Stimulated activated CD4-positive, alpha-beta T cell treated with anti-CD3 and anti-CD28 coated beads, TNF-alpha, amount 100 ng/mL, for 48 hours (primary cell): Measurements from ENCODE around the gene SIX1.

Experiments
- DNase-seq, 3 donors: peaks; one replicate each; pipeline ENCODE4 v3.0.0-alpha.2; 2020; ENCODE audit warnings: low read depth in 3 of 3

The SIX1 gene

GRCh38 chr14:60642270-60643140, 6.8 kb downstream of the SIX1 start:
- DNase-seq, result no peak

- DNase-seq, result no peak
These were observed 7.5 kb downstream of the SIX1 start for GRCh38 chr14:60641742-60642269.

- no peak for DNase-seq
These were observed 8.2 kb downstream of the SIX1 start for GRCh38 chr14:60640859-60641741.

GRCh38 chr14:60639674-60640073, 9.6 kb downstream of the SIX1 start:
- DNase-seq, result no peak

DNA sequence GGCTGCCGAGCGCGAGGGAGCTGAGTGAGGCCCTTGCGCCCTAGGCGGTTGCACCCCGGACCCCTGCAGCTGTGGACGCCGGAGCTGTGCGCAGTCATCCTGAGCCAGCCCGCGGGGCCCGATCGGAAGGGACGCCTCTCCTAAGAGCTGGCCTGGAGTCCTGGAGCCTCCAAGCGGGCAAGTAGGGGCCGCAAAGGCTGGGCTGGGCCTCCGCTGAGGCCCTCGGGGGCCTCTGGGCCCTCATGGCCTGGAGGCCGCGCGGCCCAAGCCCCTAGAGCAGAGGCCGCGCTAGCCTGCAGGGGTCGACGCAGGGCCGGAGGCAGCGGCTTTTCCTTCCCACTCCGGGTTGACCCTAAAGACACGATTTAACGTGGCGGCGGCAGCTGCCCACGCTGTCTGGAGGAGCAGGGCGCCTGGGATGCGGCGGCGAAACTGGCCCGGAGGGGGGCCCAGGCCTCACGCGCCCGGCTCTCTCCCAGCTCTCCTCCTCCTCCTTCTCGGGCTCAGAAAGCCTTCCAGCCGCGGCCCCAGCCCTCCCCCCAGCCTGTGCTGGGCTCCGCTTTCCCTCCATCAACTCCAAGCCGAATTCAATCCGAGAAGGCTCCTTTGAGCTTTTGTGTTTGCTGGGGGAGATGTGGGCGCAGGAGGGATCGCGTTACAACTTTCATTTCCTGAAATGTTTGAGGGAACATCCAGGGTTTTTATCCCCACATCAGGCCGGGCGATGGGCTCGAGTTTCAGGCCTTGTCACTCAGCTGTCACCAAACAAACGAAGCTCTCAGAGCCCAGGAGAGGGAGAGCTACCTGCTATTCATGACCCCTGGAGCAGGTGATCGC, 11.6 kb downstream of the SIX1 start:
- DNase-seq, result no peak

- no peak for DNase-seq
These were observed 12.3 kb downstream of the SIX1 start for GRCh38 chr14:60636879-60637478.

DNA sequence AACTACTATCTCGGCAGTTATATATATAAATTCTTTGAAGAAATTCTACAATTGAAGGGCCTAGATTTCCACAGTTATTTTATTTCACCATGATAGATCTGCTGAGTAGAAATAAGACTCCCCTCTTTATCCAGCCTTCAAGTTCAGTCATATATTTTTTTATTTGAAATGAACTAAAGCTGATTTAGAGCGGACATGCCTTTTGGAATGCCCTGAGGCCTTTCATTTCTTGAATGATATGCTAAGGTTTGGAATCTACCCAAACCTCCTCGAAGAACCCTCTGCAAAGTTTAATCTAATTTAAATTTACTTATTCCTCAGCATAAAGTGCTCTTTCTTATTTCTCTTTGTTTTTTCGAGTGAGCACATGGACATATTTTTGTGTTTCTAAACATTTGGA, 15.1 kb downstream of the SIX1 start:
- DNase-seq, result no peak

DNA sequence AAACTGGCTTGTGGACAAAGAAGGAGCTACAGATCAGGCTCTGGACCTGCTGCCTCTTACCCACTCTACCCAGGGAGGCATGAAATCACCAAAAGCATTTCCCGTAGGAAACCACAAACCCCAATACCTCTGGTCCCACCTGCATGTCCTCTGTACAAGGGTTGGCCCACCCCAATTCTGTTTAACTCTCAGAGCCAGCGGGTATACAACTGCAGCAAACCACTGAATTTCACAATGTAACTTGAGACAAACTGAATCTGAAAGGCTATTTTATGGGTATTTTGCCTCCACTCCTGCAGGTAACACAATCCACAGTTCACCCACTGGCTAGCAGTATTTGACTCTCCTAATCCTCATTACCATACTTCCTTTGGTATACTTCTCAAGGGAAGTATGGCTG, 16.5 kb downstream of the SIX1 start:
- DNase-seq, result no peak

- no peak for DNase-seq
These were observed 17.0 kb downstream of the SIX1 start for GRCh38 chr14:60632257-60632656.

DNA sequence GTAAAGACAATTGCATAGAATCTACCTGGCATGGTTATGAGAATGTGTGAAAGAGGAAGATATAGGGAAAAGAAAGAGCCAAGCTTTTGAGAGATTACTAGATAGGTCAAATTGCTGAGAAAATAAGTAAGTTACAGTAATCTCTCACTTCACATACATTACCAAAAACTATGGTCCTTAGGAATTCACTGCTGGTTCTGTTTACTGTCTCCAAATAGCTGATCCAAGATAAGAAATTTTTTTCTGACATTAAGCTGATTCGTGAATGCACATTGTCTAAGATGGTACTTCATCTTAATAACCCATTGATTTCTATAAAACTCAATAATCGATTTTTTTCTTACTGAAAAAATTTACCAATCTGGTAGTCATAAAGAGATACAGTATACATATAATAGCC, 17.4 kb downstream of the SIX1 start:
- DNase-seq, result no peak

GRCh38 chr14:60630129-60630528, 19.1 kb downstream of the SIX1 start:
- no peak for DNase-seq

GRCh38 chr14:60628892-60629291, 20.4 kb downstream of the SIX1 start:
- DNase-seq, result no peak

DNA sequence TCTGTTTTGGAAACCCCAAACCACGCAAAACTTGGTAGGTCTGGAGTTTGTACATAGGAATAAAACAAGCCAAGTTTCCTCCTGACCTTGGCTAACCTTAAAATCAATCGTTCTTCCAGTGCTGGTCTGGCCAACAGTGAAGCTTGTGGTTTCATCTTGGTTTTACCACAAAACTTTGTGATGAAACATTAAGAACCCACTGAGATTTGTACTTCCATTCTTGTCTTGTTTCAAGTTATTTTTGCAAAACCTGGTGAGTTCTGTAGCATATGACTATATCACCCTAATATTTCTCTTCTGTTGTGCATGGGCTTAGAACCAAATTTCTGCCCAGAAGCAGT, 26.4 kb downstream of the SIX1 start:
- DNase-seq, result no peak

DNA sequence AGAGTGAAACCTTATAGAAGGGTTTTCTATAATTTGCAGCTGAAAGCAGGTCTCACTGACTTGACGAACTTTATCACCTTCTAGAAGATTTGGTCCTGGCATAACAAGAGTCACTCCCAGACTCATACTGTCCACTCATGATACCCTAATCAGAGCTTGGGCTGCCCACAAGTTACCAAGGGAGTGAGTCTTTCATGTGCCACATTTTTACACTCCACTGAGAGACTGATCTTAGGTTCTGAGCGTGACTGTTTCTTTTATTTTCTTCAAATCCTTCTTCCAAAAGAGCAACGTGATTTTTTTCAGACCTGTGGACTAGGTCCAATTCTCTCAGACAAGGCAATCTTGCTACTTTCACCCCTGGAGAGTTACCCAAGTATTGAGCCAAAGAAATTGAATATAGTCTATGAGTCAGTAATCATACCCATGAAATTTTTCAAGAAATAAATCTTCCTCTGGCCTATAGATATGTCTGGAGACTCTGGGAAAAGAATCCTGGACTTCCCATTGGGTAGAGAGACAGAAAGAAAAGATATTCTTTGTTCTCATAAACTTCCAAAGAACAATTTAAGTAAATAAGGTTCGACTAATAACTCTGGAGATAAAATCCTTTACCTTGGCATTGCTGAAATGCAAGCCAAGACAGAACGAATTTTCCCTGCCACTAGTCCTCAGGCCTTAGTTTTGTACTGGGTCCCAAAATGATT, 26.9 kb downstream of the SIX1 start:
- no peak for DNase-seq

- no peak for DNase-seq
These were observed 27.9 kb downstream of the SIX1 start for GRCh38 chr14:60621386-60621785.

- no peak for DNase-seq
These were observed 31.0 kb downstream of the SIX1 start for GRCh38 chr14:60618241-60618640.

DNA sequence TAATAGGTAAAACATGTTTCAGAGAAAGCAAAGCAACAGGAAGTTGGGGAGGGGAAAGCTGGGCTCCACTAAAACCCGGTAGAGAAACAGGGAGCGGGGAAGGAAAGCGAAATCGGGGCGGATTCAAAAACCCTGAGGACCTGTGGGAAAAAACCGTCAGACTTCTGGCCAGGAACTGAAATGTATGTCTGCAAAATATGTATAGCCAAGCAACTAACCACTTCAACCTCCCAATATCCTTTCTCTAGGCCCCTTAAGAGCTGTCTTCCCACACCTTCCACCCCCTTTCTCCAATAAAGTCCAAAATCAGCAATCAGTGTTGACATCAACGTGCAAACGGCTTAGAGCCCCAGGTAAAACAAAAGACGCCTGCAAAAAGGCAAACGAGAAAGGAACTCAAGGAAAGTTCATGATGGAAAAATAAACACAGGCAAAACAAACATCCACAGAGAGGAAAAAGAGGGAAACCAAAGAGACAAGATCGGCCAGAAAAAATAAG, 32.8 kb downstream of the SIX1 start:
- no peak for DNase-seq

DNA sequence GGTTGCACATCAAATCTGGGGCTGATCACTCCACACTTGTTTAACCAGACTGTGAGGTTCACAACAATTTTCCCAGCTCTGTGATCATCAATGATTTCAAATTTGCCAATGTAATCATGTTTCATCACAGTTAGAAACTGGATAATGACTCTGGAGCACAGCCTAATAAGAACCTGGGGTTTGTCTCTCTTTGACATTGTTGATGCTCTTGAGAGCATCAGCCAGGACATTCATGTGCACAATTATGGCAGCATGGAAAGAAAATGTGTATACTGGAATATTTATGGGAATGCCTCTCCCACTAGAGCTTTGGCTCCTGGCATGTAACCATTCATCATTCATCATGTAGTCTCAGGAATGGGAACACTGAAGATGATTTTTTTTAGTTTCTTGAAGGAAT, 47.0 kb downstream of the SIX1 start:
- DNase-seq, result no peak

DNA sequence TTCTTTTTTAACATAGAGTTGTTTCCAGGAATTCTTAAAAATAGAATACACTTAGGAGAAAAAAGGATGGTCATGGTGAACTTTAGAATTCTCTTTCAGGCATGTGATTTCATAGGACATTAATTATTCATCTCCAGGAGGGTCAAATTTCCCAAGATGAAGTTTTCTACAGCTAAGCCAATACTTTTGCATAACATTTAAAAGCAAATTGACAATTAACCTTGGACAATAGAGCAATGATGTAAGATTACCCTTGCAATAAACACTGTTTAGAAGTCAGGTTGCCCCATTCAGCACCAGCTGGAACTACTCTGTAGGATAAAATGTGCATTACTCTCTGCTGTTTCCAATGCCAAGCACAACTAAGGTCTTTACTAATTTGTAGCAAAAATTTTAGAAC, 49.5 kb downstream of the SIX1 start:
- no peak for DNase-seq

- DNase-seq, result no peak
These were observed 53.1 kb downstream of the SIX1 start for GRCh38 chr14:60596139-60596538.

GRCh38 chr14:60594062-60594461, 55.2 kb downstream of the SIX1 start:
- no peak for DNase-seq
